Measurements from ENCODE around the gene MS4A4A.

The MS4A4A gene

GRCh38 chr11:60303661-60304060, 23.2 kb downstream of the MS4A4A start:
- no peak for DNase-seq (ENCODE audit: low spot score)

- DNase-seq (ENCODE audit: low spot score) = no peak
Observed at GRCh38 chr11:60305906-60306619, 25.6 kb downstream of the MS4A4A start.

- DNase-seq (ENCODE audit: low spot score) = no peak
Observed at GRCh38 chr11:60307507-60308195, 27.2 kb downstream of the MS4A4A start.

- no peak for DNase-seq (ENCODE audit: low spot score)
Observed at GRCh38 chr11:60310407-60310998, 30.0 kb downstream of the MS4A4A start.

- DNase-seq (ENCODE audit: low spot score) = no peak
Observed at GRCh38 chr11:60314635-60315321, 34.3 kb downstream of the MS4A4A start.

GRCh38 chr11:60315871-60316270, 35.4 kb downstream of the MS4A4A start:
- no peak for DNase-seq (ENCODE audit: low spot score)

GRCh38 chr11:60316317-60316716, 35.9 kb downstream of the MS4A4A start:
- DNase-seq (ENCODE audit: low spot score) = no peak

- DNase-seq (ENCODE audit: low spot score) = no peak
Observed at GRCh38 chr11:60318726-60319125, 38.3 kb downstream of the MS4A4A start.

GRCh38 chr11:60321051-60321450, 40.6 kb downstream of the MS4A4A start:
- no peak for DNase-seq (ENCODE audit: low spot score)

GRCh38 chr11:60326955-60327354, 46.5 kb downstream of the MS4A4A start, which contains the start of gene MS4A6E:
Gene MS4A6E, plus strand, starts transcription at chr11:60327255. Its CDS starts 7,641 bp downstream, at chr11:60334896.
- no peak for DNase-seq (ENCODE audit: low spot score)

- DNase-seq (ENCODE audit: low spot score) = no peak
Observed at GRCh38 chr11:60328460-60328859, 48.0 kb downstream of the MS4A4A start.

GRCh38 chr11:60332846-60333245, 52.4 kb downstream of the MS4A4A start:
- no peak for DNase-seq (ENCODE audit: low spot score)

- DNase-seq (ENCODE audit: low spot score) = peak; percentile 76
Observed at GRCh38 chr11:60334005-60334620, 53.6 kb downstream of the MS4A4A start.

- no peak for DNase-seq (ENCODE audit: low spot score)
Observed at GRCh38 chr11:60336767-60337391, 56.4 kb downstream of the MS4A4A start.

- no peak for DNase-seq (ENCODE audit: low spot score)
Observed at GRCh38 chr11:60338053-60338452, 57.6 kb downstream of the MS4A4A start.

- no peak for DNase-seq (ENCODE audit: low spot score)
Observed at GRCh38 chr11:60339356-60339755, 58.9 kb downstream of the MS4A4A start.

- peak; percentile 46 for DNase-seq (ENCODE audit: low spot score)
Observed at GRCh38 chr11:60343094-60343704, 62.7 kb downstream of the MS4A4A start.

GRCh38 chr11:60344146-60344545, 63.7 kb downstream of the MS4A4A start:
- no peak for DNase-seq (ENCODE audit: low spot score)

GRCh38 chr11:60345489-60345888, 65.0 kb downstream of the MS4A4A start:
- DNase-seq (ENCODE audit: low spot score) = peak; percentile 52

GRCh38 chr11:60347084-60347797, 66.8 kb downstream of the MS4A4A start:
- DNase-seq (ENCODE audit: low spot score) = no peak

- DNase-seq (ENCODE audit: low spot score) = no peak
Observed at GRCh38 chr11:60348116-60348515, 67.7 kb downstream of the MS4A4A start.

All from RKO (cell line).